Adrenal gland (tissue), 5 donors: ENCODE results near the gene KRT72.

ENCODE experiments used
- CTCF ChIP-seq, 6 experiments: fragments of 450-650 bp in 4 of 6; fragments of 200-600 bp in 2 of 6; sonication (generic) in 1 of 6; IDR thresholded peaks; 1 replicate in 5 of 6; 2 replicates in 1 of 6; pipeline versions ENCODE4 v1.5.1 to v1.8.0; 2016 to 2021; ENCODE audit warnings: antibody characterized with exemption in 6 of 6, mild to moderate bottlenecking in 2 of 6, moderate library complexity in 1 of 6
- POLR2A ChIP-seq, 2 donors: fragments of 450-650 bp; IDR thresholded peaks; one replicate each; pipeline ENCODE4 v1.6.1; 2017; ENCODE audit warnings: antibody characterized with exemption in 2 of 2, mild to moderate bottlenecking in 2 of 2, moderate library complexity in 1 of 2
- donor health status: DM: no; HTN: no; CAD: no.

- no peak for TF ChIP-seq CTCF (IDR thresholded peaks at IDR 0.05)
- no peak for TF ChIP-seq POLR2A (IDR thresholded peaks at IDR 0.05)
Measured at GRCh38 chr12:52617403-52617785, 16.1 kb upstream of the KRT72 start.
